Fibroblast of skin of right quadriceps (primary cell): ENCODE data around the gene OCA2.

Experiments
- DNase-seq: peaks from one replicate; pipeline ENCODE4 v3.0.0-alpha.2; 2013

Gene OCA2

DNA sequence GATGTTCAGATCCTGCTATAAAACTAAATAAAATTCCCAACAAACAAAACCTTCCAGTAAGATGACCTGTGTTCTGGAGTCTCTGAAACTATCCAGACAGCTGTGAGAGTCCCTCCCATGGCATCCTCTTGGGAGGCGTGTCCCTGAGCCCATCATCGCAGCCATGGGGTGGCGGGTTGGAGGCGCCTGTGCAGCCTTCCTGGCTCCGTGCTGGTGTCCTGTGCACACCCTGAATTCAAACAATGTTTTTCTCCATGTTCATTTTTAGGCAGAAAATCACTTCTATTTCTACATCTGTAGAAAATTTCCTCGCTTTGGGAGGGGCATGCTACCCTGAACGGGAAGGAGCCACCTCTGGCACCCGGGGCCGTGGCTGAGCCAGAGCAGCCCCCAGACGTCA is 19.4 kb upstream of the OCA2 start:
- no peak for DNase-seq

DNA sequence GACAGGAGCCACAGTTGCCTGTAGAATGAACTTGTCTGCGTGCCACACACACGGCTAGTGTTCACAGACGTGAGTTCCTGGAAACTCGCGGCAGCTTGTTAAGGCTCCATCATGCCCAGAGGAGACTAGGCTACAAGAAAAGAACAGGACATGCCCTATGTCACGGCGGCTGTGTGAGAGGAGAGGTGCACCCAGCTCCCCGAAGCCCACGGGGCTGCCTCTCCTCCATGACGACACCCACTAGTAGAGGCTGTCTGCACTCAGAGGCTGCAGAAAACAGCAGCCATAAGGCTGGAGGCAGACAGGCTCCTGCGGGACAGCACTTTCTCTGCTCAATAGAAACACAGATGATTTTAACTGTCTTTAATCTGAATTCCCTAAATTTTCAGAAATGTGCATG is 19.0 kb upstream of the OCA2 start:
- no peak for DNase-seq

GRCh38 chr15:28117432-28117990 is 18.4 kb upstream of the OCA2 start:
- DNase-seq, result no peak

DNA sequence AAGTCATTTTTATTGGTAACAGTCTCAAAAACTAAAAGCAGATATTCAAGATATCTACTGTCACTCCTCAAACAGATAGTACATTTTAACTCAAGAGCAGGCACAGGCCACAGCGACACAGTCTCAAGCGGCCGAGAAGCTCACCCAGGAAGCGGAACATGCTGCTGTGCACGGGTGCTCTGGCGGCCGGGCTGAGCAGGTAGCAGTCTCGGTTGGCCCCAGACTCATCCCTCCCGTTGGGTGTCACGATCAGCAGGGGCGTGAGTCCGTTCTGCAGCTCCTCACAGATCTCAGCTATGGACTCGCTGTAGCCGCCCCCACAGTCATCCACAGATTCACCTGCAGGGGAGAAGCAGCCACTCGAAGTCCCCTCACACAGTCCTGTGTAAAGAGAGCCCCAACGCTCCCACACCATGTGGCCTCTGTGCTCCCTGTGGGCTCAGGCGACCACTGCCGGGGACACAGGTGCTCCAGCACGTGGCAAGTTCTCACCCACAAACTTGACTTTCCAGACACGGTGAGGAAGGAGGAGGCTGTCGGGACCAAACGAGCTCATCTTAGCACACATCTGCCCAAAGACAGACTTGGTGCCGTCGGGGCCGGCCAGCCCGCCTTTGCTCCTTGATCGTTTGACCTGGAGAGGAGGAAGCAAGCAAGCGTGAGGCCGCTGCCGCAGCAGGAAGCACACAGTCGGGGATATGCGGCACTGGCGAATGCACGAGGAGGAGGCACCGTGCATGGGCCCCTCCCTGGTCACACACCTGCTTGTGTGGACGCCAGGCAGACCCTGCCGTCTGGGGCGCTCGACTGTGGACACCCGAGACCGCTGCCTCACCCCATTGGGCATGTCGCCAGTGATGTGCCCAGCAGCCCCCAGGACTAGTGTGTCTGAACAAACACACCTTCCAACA is 17.7 kb upstream of the OCA2 start:
- no peak for DNase-seq

- DNase-seq, result no peak
Measured at GRCh38 chr15:28115871-28116270, 16.8 kb upstream of the OCA2 start.

DNA sequence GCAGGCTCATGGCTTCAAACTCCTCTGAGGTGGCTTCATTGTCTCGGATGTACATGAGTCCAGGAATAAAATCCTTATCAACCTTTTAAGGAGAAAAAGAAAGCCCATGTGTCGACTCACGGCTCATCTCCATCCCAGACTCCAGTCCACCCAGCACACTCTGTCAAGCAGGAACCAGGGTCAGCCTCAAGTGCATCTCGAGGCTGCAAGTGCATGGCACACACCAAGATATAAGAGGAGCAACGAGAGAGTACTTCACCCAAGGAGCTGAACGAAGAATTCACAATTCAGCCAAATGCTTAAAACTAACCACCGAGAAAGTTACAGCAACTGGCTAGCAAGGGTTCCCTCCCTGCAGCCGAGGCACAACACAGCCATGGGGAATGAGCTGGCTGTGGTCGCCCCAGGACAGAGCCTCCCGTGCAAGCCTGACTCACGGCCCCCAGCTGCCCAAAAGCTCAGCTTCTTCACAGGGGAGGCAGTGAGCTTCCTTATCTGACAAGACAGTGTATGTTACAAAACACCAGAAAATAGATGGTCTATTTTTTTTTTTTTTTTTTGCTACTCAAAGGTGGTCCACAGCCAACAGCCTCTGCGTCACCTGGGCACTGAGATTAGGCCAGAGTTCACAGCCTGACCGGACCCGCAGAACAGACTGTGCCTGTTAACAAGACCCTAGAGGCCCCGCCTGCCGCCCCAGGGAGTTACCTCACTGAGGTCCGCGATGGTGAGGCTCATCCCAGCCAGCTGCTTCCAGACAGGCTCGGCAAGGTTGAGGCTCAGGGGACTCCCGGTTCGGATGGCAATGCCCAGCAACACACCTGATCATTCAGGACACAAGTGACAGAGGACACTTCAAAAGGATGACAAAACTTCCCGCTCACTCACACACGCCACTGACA is 15.9 kb upstream of the OCA2 start:
- no peak for DNase-seq

DNA sequence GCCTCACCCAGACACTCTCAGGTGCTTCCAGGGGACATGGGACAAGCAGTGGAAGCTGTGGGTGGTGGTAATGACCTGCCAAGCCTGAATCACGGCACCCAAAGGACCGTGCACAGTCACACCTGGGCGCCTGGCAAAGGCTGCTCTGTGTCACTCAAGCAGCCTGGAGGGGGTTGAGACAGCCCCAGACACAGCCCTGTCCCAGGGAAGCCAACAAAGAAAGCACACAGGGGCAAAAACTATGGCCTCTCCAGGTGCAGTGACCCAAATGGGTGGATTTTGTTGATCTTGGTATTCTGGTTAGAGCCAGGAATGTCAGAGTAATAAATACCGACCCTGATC is 15.0 kb upstream of the OCA2 start:
- DNase-seq, result no peak

DNA sequence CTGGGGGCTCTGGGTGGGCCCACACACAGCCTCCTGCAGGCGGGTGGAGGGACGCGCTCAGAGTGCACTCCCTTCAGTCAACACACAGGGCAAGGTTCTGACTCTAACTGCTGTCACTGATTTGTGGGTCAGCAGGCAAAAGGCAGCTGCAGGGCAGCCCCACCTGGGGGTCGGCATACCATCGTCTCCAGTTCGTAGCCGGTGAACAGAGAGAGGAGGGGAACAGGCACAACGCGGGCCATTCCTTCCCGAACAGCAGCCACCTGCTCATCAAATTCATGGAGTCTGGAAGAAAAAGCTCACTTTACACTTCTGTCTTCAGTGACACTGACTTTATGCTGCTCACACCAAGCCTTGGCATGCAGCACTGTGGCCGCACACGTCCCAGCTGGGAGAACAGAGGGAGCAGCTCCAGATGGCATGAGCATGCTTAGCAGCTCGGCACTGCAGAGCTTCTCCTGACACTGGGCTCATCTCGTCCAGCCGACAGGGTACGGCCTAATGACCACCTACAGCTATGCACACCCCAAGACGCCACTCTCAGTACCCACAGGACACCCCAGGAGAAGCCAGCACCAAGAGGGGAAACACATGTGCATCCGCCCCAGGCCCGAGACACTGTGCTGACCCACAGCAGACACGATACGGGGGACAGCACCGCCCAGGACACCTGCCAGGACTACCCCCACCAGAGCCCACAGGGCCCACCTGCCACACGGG is 14.4 kb upstream of the OCA2 start:
- no peak for DNase-seq

- DNase-seq, result no peak
Measured at GRCh38 chr15:28112962-28113361, 13.8 kb upstream of the OCA2 start.

GRCh38 chr15:28112101-28112760 is 13.1 kb upstream of the OCA2 start:
- DNase-seq, result no peak

- no peak for DNase-seq
Measured at GRCh38 chr15:28111543-28111942, 12.4 kb upstream of the OCA2 start.

DNA sequence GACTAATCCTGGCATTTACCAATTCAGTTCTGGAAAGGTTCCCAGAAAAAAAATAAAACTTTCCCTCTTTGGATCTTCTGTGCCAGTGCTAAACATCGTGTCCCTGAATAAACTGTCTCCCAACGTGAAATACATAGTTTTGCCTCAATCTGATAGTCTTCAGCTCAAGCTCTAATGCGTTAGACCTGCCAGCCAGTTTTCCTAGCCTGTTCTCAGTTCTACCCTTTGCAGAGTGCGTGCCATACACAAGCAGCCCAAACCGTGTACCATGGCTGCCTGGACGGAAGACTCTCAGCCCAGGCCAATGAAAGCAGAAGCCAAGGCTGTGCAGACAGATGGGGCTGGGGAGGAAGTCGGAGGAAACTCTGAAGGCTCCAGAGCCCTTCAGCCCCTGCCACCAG is 11.4 kb upstream of the OCA2 start:
- DNase-seq, result no peak

DNA sequence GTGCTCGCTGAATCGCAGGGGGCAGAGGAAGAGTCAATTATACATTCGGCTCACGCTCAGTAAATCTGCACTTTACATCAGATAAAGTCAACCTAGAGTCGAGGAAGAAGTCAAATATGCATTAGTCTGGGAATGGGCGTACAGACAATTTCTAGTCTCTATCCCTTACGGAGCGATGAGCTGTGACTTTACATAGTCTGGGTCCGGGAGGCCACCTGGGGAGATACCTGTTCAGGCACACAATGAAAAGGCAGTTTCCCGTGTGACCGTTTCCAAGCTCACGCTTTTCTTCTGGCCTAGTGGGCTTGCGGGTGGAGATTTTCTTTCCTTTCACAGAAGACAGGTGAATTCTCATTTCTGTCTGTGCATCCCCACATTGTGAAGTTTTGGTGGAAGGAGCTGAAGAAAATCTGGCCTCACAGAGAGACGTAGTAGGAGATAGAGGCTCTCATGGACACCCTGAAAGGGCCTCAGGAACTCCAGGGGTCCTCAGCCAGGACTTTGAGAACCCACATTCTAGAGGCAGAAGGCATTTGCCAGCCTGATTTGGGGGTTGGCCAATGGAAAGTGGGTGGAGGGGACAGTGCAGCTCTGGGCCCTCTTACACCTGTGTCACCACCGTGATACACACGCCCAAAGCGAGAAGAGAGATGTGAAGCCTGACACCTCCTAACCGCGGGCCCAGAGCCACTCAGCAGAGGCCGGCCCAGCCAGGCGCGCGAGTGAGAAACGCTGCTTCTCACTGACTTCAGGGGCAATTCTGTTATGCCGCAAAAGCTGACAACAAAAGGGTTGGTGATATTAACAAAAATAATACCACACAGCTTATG is 10.7 kb upstream of the OCA2 start:
- no peak for DNase-seq

- no peak for DNase-seq
Measured at GRCh38 chr15:28107904-28108275, 8.8 kb upstream of the OCA2 start.

DNA sequence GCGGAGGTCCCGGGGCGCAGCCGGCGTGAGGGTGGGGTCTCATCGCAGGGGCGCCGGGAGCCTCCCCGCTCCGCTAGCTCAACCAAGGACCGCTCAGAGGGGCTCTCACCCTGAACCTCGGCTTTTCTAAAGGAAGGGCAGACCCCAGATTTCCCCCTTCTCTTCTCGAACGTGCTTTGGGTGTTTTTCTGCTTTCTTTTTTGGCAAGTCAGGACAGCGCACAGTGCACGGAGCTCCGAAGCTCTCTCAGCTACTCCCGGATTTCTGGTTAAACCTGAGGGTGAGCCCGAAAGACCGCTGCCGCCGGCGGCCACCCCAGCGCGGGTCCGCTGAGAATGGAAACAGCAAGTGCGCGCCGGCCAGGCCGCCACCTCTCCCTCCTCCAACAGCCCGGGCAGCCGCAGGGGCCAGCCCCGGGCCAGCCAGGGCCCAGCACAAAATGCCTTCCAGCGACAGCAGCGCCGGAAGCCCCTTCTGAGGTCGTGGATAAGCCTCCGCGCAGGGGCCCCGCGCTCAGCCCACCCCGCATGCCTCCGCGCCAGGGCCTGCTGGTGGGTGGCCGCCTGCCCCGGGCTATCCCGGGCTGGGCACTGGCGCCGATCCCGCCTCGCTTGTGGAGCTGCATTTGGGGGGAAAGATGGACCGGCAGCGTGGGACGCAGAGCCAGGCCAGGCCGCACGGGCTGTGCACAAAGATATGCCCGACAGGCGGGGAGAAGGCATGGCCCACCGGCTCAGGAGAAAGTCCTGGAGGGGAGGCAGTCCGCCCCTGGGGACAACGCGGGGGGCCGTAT is 8.2 kb upstream of the OCA2 start:
- DNase-seq, result peak; percentile 29

GRCh38 chr15:28106294-28107110 is 7.4 kb upstream of the OCA2 start:
- DNase-seq, result no peak

DNA sequence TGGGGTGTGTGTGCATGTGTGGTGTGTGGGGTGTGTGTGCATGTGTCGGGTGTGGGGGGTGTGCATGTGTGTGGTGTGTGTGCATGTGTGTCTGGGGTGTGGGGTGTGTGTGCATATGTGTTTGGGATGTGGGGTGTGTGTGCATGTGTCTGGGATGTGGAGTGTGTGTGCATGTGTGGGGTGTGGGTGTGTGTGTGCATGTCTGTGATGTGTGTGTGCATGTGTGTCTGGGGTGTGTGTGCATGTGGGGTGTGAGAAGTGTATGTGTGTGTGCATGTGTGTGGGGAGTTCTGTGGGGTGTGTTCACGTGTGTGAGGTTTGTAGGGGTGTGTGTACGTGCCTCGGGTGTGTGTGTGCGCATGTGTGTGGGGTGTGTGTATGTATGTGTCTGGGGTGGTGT is 6.7 kb upstream of the OCA2 start:
- no peak for DNase-seq

DNA sequence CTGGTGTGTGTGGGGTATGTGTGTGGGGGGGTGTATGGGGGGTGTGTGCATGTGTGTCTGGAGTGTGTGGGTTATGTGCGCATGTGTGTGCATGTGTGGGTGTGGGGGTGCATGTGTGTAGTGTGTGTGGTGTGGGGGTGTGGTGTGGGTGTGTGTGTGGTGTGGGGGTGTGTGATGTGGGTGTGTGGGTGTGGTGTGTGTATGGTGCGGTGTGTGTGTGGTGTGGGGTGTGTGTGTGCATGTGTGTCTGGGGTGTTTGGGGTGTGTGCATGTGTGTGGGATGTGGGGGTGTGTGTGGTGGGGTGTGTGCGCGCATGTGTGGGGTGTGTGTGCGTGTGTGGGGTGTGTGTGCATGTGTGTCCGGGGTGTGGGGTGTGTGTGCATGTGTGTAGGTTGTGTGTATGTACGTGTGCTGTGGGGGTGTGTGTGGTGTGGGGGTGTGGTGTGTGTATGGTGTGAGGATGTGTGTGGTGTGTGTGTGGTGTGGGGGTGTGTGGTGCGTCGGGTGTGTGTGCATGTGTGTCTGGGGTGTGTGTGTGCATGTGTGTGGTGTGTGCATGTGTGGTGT is 6.2 kb upstream of the OCA2 start:
- DNase-seq, result no peak

GRCh38 chr15:28104326-28104725 is 5.2 kb upstream of the OCA2 start:
- no peak for DNase-seq

GRCh38 chr15:28103831-28104230 is 4.7 kb upstream of the OCA2 start:
- no peak for DNase-seq
